ENCODE data around the gene NEMP2.

GRCh38 chr2:190554357-190555006, 20.0 kb upstream of the NEMP2 start:
- TF ChIP-seq CTCF (conservative IDR thresholded peaks at IDR 0.05) (no peak), EZH2 (IDR thresholded peaks at IDR 0.05; ENCODE audit: low read depth) (no peak)
